ENCODE data around the gene CBLB. TPM values are rescaled to one million over a fixed set of nuclear protein-coding genes. Genes with fewer than 3 reads are reported as not detected.

CBLB gene
- total RNA-seq, 1 donor from 2014 or later = 60.3 TPM

DNA sequence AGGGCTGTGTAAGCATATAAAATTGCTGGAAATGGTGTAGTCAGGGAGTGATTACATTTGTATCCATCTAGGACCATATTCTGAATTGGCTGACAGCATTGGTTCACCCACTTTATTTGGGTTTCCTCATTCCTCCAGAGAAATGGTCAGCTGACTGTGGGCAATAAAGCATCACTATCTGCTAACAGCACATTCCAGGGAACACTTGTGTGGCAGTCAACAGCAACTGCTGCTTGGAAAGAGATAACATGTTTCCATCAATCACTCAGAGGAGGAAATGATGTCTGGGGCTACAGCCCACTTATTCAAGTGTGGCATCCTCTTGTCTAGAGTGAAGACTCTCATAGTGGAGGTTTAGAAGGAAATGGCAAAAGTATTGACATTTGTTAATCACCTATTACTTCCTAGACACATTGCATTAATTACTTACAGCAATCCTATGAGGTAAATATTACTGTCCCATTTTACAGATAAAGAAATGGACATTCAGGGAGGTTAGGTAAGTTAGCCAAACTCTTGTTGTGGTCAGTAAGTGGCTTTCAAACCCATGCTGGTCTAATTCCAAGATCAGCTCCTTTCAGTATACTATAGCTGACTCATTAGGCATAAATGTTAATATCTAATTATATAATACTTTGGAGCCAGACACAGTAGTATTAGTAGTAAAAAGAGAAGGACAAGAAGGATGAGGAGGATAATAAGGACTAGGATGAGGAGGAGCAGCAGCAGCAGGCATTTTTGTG, 254.4 kb downstream of the CBLB start:
- DNase-seq = no peak
- peak; percentile 71 for ATAC-seq
- intact Hi-C loops (cut with micrococcal nuclease) = no loop called here

DNA sequence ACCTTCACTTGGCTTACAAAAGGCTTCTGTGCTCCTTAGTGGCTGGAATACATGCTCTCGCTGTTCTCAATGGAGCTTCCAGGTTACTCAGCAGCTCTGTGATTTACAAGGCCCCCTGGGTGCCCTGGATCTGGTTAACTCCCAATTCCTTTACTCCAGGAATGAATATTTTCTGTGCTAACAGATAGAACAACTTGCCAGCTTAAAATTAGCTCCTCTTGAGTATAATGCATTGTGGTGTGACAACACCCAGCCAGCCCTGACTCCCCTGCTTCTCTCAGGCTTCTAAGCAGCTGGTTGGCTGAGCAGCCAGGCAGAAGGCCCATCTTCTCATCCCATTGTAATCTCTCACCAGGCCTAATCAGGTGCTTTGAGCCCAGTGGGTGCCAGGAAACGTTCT, 255.7 kb downstream of the CBLB start:
- ATAC-seq (peak; percentile 73), DNase-seq (peak; percentile 35)
- intact Hi-C loops (cut with micrococcal nuclease) = no loop called here

- ATAC-seq (no peak), DNase-seq (no peak)
- intact Hi-C loops (cut with micrococcal nuclease) = no loop called here
Observed at GRCh38 chr3:105611304-105612192, 257.3 kb downstream of the CBLB start.

DNA sequence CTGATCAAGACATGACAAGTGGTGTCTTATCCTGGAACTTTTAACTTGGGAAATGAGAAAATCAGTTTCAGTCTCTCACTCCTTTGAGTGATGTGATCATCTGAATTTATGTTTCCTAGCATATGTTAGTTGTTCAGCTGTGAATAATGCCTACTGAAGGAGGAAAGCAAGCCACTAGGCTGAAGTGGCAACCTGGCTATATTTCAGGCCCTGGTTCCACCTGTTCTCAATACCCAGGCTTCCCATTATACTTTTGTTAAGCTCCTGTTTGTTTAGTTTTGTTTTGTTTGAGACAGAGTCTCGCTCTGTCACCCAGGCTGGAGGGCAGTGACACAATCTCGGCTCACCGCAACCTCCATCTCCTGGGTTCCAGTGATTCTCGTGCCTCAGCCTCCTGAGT, 258.3 kb downstream of the CBLB start:
- DNase-seq (no peak), ATAC-seq (no peak)
- intact Hi-C loops (cut with micrococcal nuclease) = no loop called here

- peak; percentile 54 for DNase-seq
- peak; percentile 85 for ATAC-seq
- intact Hi-C loops (cut with micrococcal nuclease) = no loop called here
Observed at GRCh38 chr3:105608623-105609022, 260.2 kb downstream of the CBLB start.

- DNase-seq = no peak
- ATAC-seq = no peak
- intact Hi-C loops (cut with micrococcal nuclease) = no loop called here
Observed at GRCh38 chr3:105606016-105606415, 262.8 kb downstream of the CBLB start.

All from left ventricle myocardium superior (tissue), 1 donor.